Mammary epithelial cell (primary cell): ENCODE measurements around the gene ADNP2.

Source experiments
- CTCF ChIP-seq, 2 donors: IDR thresholded peaks in 1 of 2; conservative IDR thresholded peaks in 1 of 2; 2 replicates each; pipeline ENCODE4 v1.5.1; 2011 to 2012; ENCODE audit warnings: inconsistent platforms in 2 of 2, low read length in 2 of 2, mild to moderate bottlenecking in 2 of 2, control low read depth in 1 of 2, low read depth in 1 of 2; ENCODE audit not compliant: insufficient read depth in 1 of 2; ENCODE audit errors: extremely low read depth in 1 of 2
- EZH2 ChIP-seq: IDR thresholded peaks from 2 replicates; pipeline ENCODE4 v1.6.1; 2012; ENCODE audit warnings: low read length, inconsistent platforms, borderline replicate concordance

GRCh38 chr18:80095414-80095813 lies 13.6 kb upstream of the ADNP2 start:
- TF ChIP-seq CTCF (conservative IDR thresholded peaks at IDR 0.05 in 1 of 2, IDR thresholded peaks at IDR 0.05 in 1 of 2; ENCODE audit: extremely low read depth in 1 of 2, insufficient read depth in 1 of 2, low read depth in 1 of 2, low read length in 2 of 2) (no peak), EZH2 (no peak)
